Jurkat, Clone E6-1 (cell line): ENCODE results near the gene MAGEA6. TPM values are rescaled to one million over a fixed set of nuclear protein-coding genes. Genes with fewer than 3 reads are reported as not detected.
"Not testable (repeated sequence)": the region's sequence is repeated elsewhere in the genome, so short reads cannot be mapped to it uniquely, and the experiment has no call there.

ENCODE experiments used
- DNase-seq: peaks from one replicate; pipeline ENCODE4 v3.0.0-alpha.2; 2011; ENCODE audit warnings: low read depth, low spot score
- H3K4me3 ChIP-seq: 2 replicates; pipeline ENCODE4 v1.5.1; 2011; ENCODE audit warnings: mild to moderate bottlenecking, low read length, control low read depth, moderate library complexity
- polyA plus RNA-seq: library from polyadenylated mRNA; unstranded; fragments of >200 nt; gene quantifications from one replicate; pipeline ENCODE4 v1.2.1, GENCODE V29; 2012; ENCODE audit warnings: missing spikeins; ENCODE audit not compliant: insufficient read length, insufficient read depth

MAGEA6 gene
- polyA plus RNA-seq: not detected

GRCh38 chrX:152769549-152770289 is at the start of gene MAGEA6:
Gene MAGEA6, minus strand, starts transcription at chrX:152769689. Its CDS starts 2,039 bp downstream, at chrX:152767650.
- DNase-seq, H3K4me3 ChIP-seq: not testable (repeated sequence)

GRCh38 chrX:152819266-152819665 is 49.8 kb upstream of the MAGEA6 start:
- no peak for DNase-seq

GRCh38 chrX:152818356-152818755 is 48.9 kb upstream of the MAGEA6 start:
- DNase-seq: no peak
- H3K4me3 ChIP-seq: no peak overlapping the region

More at GRCh38 chrX:152819266-152819665, 49.8 kb upstream of the MAGEA6 start:
- no peak overlapping the region for H3K4me3 ChIP-seq

- DNase-seq: no peak
- no peak overlapping the region for H3K4me3 ChIP-seq
Observed at GRCh38 chrX:152817078-152817764, 47.7 kb upstream of the MAGEA6 start.

GRCh38 chrX:152814048-152814447 is 44.6 kb upstream of the MAGEA6 start:
- DNase-seq: no peak
- H3K4me3 ChIP-seq: no peak overlapping the region

GRCh38 chrX:152813206-152813605 is 43.7 kb upstream of the MAGEA6 start:
- no peak for DNase-seq
- H3K4me3 ChIP-seq: no peak overlapping the region

- H3K4me3 ChIP-seq: no peak overlapping the region
- DNase-seq: no peak
Observed at GRCh38 chrX:152810403-152810802, 40.9 kb upstream of the MAGEA6 start.

GRCh38 chrX:152806035-152806434 is 36.5 kb upstream of the MAGEA6 start:
- no peak for DNase-seq
- H3K4me3 ChIP-seq: no peak overlapping the region

- H3K4me3 ChIP-seq: no peak overlapping the region
- no peak for DNase-seq
Observed at GRCh38 chrX:152798945-152799344, 29.5 kb upstream of the MAGEA6 start.

- not testable (repeated sequence) for H3K4me3 ChIP-seq, DNase-seq
Observed at GRCh38 chrX:152787062-152787461, 17.6 kb upstream of the MAGEA6 start.

GRCh38 chrX:152766562-152766961 is 2.9 kb downstream of the MAGEA6 start:
- H3K4me3 ChIP-seq, DNase-seq: not testable (repeated sequence)

GRCh38 chrX:152761582-152761981 is 7.9 kb downstream of the MAGEA6 start:
- DNase-seq, H3K4me3 ChIP-seq: not testable (repeated sequence)

GRCh38 chrX:152759544-152759943 is 9.9 kb downstream of the MAGEA6 start:
- H3K4me3 ChIP-seq, DNase-seq: not testable (repeated sequence)

GRCh38 chrX:152758918-152759317 is 10.6 kb downstream of the MAGEA6 start, which contains the start of gene CSAG3:
Gene CSAG3, plus strand, starts transcription at chrX:152759218.
- not testable (repeated sequence) for H3K4me3 ChIP-seq, DNase-seq

GRCh38 chrX:152754871-152755270 is 14.6 kb downstream of the MAGEA6 start:
- not testable (repeated sequence) for DNase-seq, H3K4me3 ChIP-seq

GRCh38 chrX:152753686-152754650 is 15.5 kb downstream of the MAGEA6 start, which contains the start of gene MAGEA2:
Gene MAGEA2, minus strand, starts transcription at chrX:152753842. Its CDS starts 2,479 bp downstream, at chrX:152751363.
- DNase-seq, H3K4me3 ChIP-seq: not testable (repeated sequence)

- H3K4me3 ChIP-seq: no peak overlapping the region
- no peak for DNase-seq
Observed at GRCh38 chrX:152738560-152738959, 30.9 kb downstream of the MAGEA6 start.

- H3K4me3 ChIP-seq: not testable (repeated sequence)
Observed at GRCh38 chrX:152736528-152736927, 33.0 kb downstream of the MAGEA6 start.

More at GRCh38 chrX:152736528-152736927, 33.0 kb downstream of the MAGEA6 start:
- DNase-seq: not testable (repeated sequence)
